Gastroesophageal sphincter (tissue), 4 donors: ENCODE data around the gene CPNE6. TPM values are rescaled to one million over a fixed set of nuclear protein-coding genes. Genes with fewer than 3 reads are reported as not detected.

Source experiments
- ATAC-seq: fragments of 150-250 bp; one replicate; pipeline ENCODE4 v1.9.1; 2016; ENCODE audit warnings: mild to moderate bottlenecking, moderate library complexity
- H3K27ac ChIP-seq, 4 donors: fragments of 200-600 bp; sonication (generic) in 3 of 4; 1 replicate in 3 of 4; 2 replicates in 1 of 4; pipeline ENCODE4 v1.5.1; 2016 to 2019
- H3K27me3 ChIP-seq: fragments of 200-600 bp; sonication (generic); one replicate; pipeline ENCODE4 v1.5.1; 2019
- H3K36me3 ChIP-seq, 2 donors: fragments of 200-600 bp; sonication (generic); one replicate each; pipeline ENCODE4 v1.5.1; 2019; ENCODE audit warnings: control low read depth in 1 of 2
- H3K4me1 ChIP-seq, 3 donors: fragments of 200-600 bp; sonication (generic); 1 replicate in 2 of 3; 2 replicates in 1 of 3; pipeline ENCODE4 v1.5.1; 2016 to 2019; ENCODE audit warnings: control low read depth in 2 of 3
- H3K4me3 ChIP-seq, 2 donors: fragments of 200-600 bp; sonication (generic); one replicate each; pipeline ENCODE4 v1.5.1; 2019; ENCODE audit warnings: mild to moderate bottlenecking in 1 of 2, moderate library complexity in 1 of 2
- H3K9me3 ChIP-seq, 3 donors: fragments of 200-600 bp; sonication (generic); one replicate each; pipeline ENCODE4 v1.5.1; 2017 to 2019; ENCODE audit warnings: control low read depth in 2 of 3
- EP300 ChIP-seq: sonication (generic); formaldehyde crosslinking; IDR thresholded peaks from one replicate; pipeline ENCODE4 v1.6.1; 2017; ENCODE audit warnings: antibody characterized with exemption, mild to moderate bottlenecking
- POLR2A ChIP-seq, 2 donors: fragments of 450-650 bp; IDR thresholded peaks; one replicate each; pipeline ENCODE4 v1.6.1; 2017; ENCODE audit warnings: antibody characterized with exemption in 2 of 2, mild to moderate bottlenecking in 2 of 2, moderate library complexity in 1 of 2
- POLR2AphosphoS5 ChIP-seq: sonication (generic); formaldehyde crosslinking; IDR thresholded peaks from one replicate; pipeline ENCODE4 v1.6.1; 2017; ENCODE audit warnings: antibody characterized with exemption
- WGBS, 2 donors: methylation state at CpG; one replicate each; pipeline ENCODE4 v1.1.5; 2018; ENCODE audit warnings: low coverage in 1 of 2; 5-methylcytosine and 5-hydroxymethylcytosine counted together
- total RNA-seq, 4 donors: library from RNA; depleted of rRNA; stranded (reverse); fragments of >200 nt; gene quantifications; one replicate each; pipeline ENCODE4 v1.1.0, GENCODE V29; 2016
- TF ChIP-seq, protein P1 (sequence below), 4 experiments: fragments of 200-600 bp in 2 of 4; fragments of 450-650 bp in 2 of 4; sonication (generic) in 1 of 4; IDR thresholded peaks; one replicate each; pipeline ENCODE4 v1.5.1; 2017 to 2019; ENCODE audit warnings: antibody characterized with exemption in 4 of 4, mild to moderate bottlenecking in 2 of 4, moderate library complexity in 2 of 4

CPNE6 gene
- total RNA-seq, 4 donors from 2014 or later = 1.5 TPM; not detected in 3

DNA sequence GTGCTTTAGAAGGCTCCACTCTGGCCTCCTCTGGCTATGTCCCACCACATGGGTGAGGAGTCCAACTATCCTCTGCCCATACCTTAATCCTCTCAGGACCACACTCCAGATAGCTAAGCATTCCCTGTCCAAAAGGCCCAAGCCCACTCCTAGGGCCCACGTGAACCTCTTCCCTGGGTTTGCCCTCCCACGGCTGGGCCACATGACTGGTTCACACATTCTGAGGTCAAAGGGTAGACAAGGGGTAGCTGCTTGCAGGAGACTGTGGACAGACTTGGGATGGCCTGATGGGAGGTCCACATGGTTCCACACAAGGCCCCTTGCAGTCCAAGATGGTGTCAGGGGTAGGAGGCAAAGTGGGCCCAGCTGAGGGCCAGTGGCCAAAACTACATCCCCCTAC is 16.7 kb downstream of the CPNE6 start:
- Histone ChIP-seq H3K27ac (no peak overlapping the region), H3K36me3 (no peaks in the 10 kb centered on the region), H3K4me1 (peaks cover 0 to 3% (median 0%) of the 10 kb centered on the region in 3 donors), H3K9me3 (no peaks in the 10 kb centered on the region), H3K27me3 (no peaks in the 10 kb centered on the region), H3K4me3 (no peak overlapping the region)
- TF ChIP-seq, protein P1, sequence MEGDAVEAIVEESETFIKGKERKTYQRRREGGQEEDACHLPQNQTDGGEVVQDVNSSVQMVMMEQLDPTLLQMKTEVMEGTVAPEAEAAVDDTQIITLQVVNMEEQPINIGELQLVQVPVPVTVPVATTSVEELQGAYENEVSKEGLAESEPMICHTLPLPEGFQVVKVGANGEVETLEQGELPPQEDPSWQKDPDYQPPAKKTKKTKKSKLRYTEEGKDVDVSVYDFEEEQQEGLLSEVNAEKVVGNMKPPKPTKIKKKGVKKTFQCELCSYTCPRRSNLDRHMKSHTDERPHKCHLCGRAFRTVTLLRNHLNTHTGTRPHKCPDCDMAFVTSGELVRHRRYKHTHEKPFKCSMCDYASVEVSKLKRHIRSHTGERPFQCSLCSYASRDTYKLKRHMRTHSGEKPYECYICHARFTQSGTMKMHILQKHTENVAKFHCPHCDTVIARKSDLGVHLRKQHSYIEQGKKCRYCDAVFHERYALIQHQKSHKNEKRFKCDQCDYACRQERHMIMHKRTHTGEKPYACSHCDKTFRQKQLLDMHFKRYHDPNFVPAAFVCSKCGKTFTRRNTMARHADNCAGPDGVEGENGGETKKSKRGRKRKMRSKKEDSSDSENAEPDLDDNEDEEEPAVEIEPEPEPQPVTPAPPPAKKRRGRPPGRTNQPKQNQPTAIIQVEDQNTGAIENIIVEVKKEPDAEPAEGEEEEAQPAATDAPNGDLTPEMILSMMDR (IDR thresholded peaks at IDR 0.05) = no peak
- TF ChIP-seq POLR2A (IDR thresholded peaks at IDR 0.05) (no peak), POLR2AphosphoS5 (no peak), EP300 (no peak)
- no CpG with 5 or more reads among the region's 2 CpGs for WGBS, 2 donors
- ATAC-seq = no peak

DNA sequence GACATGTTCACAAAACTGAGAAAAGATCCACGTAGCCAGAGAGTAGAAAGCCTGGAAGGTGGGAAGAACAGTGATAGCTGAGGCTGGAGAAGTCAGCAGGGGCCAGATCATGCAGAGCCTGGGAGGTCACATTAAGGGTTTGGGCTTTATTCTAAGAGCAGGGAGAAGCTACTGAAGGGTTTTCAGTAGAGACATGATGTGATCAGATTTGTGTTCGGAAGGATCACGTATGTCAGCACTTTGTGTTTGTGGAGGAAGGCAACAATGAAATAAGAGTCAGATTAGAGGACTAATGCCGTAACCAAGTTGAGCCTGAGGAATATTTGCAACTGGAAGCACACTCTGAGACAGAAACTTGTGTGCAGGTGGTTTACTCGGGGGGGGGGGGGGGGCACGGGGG is 18.5 kb downstream of the CPNE6 start:
- no peaks in the 10 kb centered on the region for H3K36me3 ChIP-seq
- no peak for ATAC-seq
- no peaks in the 10 kb centered on the region for H3K9me3 ChIP-seq
- TF ChIP-seq EP300 = no peak
- no peak for TF ChIP-seq POLR2AphosphoS5
- TF ChIP-seq, protein P1 (IDR thresholded peaks at IDR 0.05) = no peak
- no peak for TF ChIP-seq POLR2A (IDR thresholded peaks at IDR 0.05)
- no peak overlapping the region for H3K27ac ChIP-seq
- 83 to 87% methylated on average over 3 to 5 of the region's 6 CpGs for WGBS, 2 donors
- peaks cover 0 to 20% (median 1%) of the 10 kb centered on the region in 3 donors for H3K4me1 ChIP-seq
- no peak overlapping the region for H3K4me3 ChIP-seq
- H3K27me3 ChIP-seq = no peaks in the 10 kb centered on the region

DNA sequence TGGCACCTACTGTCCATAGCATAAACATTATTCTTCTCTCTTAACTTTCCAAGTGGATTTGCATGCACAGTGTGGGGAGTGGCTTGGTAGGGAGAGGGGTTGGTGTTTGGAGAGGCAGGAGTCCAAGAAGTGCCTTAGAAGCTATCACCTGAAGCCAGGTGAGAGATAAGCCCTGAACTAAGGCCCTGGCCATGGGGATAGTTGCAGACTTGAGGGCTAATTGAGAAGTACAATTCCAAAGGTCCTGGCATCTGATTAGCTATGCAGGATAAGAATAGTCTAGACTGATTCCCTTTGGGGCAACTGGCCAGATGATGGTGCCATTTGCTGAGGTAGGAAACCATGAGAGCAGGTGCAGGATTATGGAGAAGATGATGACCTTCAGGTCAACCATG is 20.7 kb downstream of the CPNE6 start:
- TF ChIP-seq POLR2A (IDR thresholded peaks at IDR 0.05) = no peak
- TF ChIP-seq, protein P1 (IDR thresholded peaks at IDR 0.05) = no peak
- no peak for TF ChIP-seq POLR2AphosphoS5
- TF ChIP-seq EP300 = no peak
- H3K9me3 ChIP-seq = no peaks in the 10 kb centered on the region
- no peaks in the 10 kb centered on the region for H3K36me3 ChIP-seq
- H3K4me1 ChIP-seq = peaks cover 0 to 31% (median 8%) of the 10 kb centered on the region in 3 donors
- no peaks in the 10 kb centered on the region for H3K27me3 ChIP-seq
- peak overlapping the region in 1 of 4 donors; percentile 95 for H3K27ac ChIP-seq
- ATAC-seq = no peak
- H3K4me3 ChIP-seq = no peak overlapping the region

DNA sequence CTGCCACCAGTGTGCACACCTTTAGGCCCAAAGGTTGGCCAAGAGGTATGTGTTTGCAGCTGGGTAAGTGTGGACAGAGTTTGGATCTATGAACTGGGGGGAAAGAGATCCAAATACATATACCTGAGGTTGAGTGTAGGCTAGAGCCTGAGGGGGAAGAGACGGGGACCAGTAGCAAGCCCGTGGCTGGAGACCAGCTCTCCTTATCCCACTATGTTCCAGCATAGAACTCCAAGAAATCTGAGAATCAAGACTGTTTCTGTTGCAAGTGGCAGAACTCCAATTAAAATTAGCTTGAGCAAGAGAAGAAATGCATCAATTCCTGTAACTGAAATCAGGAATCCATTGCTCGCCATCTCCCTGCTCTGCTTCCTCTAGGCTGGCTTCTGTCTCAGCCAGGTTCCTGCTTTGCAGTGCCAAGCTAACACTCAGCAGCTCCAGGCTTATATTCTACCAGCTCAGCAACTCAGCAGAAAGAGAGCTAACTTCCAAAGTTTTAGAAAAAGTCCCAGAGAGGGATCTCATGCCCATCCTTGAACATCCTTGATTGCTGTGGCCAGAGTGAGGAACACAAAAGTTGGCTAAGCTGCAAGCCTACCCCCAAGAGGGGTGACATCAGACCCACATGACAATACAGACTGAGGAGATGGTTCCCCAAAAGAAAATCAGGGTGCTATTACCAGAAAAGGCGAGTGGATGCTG is 21.3 kb downstream of the CPNE6 start:
- H3K4me3 ChIP-seq = no peak overlapping the region
- peaks cover 0 to 31% (median 8%) of the 10 kb centered on the region in 3 donors for H3K4me1 ChIP-seq
- peak overlapping the region in 3 of 4 donors; percentile 93 to 97 (median 95) for H3K27ac ChIP-seq
- WGBS, 2 donors = 96 to 100% methylated on average over 3 to 4 of the region's 4 CpGs
- no peaks in the 10 kb centered on the region for H3K27me3 ChIP-seq
- H3K9me3 ChIP-seq = no peaks in the 10 kb centered on the region
- TF ChIP-seq, protein P1 (IDR thresholded peaks at IDR 0.05) = no peak
- TF ChIP-seq POLR2AphosphoS5 (no peak), EP300 (no peak), POLR2A (IDR thresholded peaks at IDR 0.05) (no peak)
- no peak for ATAC-seq
- H3K36me3 ChIP-seq = peaks cover 0 to 1% of the 10 kb centered on the region in 2 donors
